H1 (cell line): ENCODE measurements around the gene PTBP3. TPM values are rescaled to one million over a fixed set of nuclear protein-coding genes. Genes with fewer than 3 reads are reported as not detected.

ENCODE experiments used
- CTCF ChIA-PET: fragments of 300-600 bp; sonication (Branson Sonifier 250); formaldehyde crosslinking; loops from one replicate; lab custom pipeline; 2021; ENCODE audit not compliant: partially characterized antibody; lab: Charles Lee
- POLR2A ChIA-PET: fragments of 300-600 bp; sonication (Branson Sonifier 250); formaldehyde crosslinking; loops from one replicate; lab custom pipeline; 2021; ENCODE audit warnings: inconsistent platforms; ENCODE audit not compliant: partially characterized antibody; lab: Charles Lee
- DNase-seq, 2 experiments: peaks; one replicate each; pipeline versions ENCODE4 v3.0.0 to v3.0.0-alpha.2; 2010 to 2022; ENCODE audit warnings: low spot score in 2 of 2, low read depth in 1 of 2, mixed read lengths in 1 of 2
- FAIRE-seq: peaks from 2 replicates; lab custom pipeline; 2011; peaks lifted over from hg19 to GRCh38; lab: Jason Lieb, UNC
- H2AFZ ChIP-seq: 2 replicates; pipeline ENCODE4 v1.8.1; 2012; ENCODE audit warnings: low read length, inconsistent platforms
- H2AK5ac ChIP-seq: 2 replicates; pipeline ENCODE4 v1.6.1; 2013; ENCODE audit warnings: low read depth, low read length
- H2BK120ac ChIP-seq: replicated peaks from 2 replicates; pipeline ENCODE3; 2013; ENCODE audit warnings: low read depth, low read length, inconsistent platforms
- H2BK12ac ChIP-seq: 2 replicates; pipeline ENCODE4 v1.6.1; 2013; ENCODE audit warnings: low read depth, low read length
- H2BK15ac ChIP-seq: 2 replicates; pipeline ENCODE4 v1.6.1; 2013; ENCODE audit warnings: low read length
- H2BK20ac ChIP-seq: 2 replicates; pipeline ENCODE4 v1.6.1; 2013; ENCODE audit warnings: low read length
- H2BK5ac ChIP-seq: 2 replicates; pipeline ENCODE4 v1.6.1; 2013; ENCODE audit warnings: low read depth, low read length
- H3K14ac ChIP-seq: 2 replicates; pipeline ENCODE4 v1.6.1; 2013; ENCODE audit warnings: inconsistent platforms; ENCODE audit not compliant: insufficient read length
- H3K18ac ChIP-seq: 2 replicates; pipeline ENCODE4 v1.6.1; 2013; ENCODE audit warnings: low read length; ENCODE audit errors: extremely low read depth
- H3K23ac ChIP-seq: 2 replicates; pipeline ENCODE4 v1.6.1; 2013; ENCODE audit warnings: inconsistent platforms; ENCODE audit not compliant: insufficient read length
- H3K23me2 ChIP-seq: 2 replicates; pipeline ENCODE4 v1.6.1; 2013; ENCODE audit warnings: low read depth, low read length
- H3K27ac ChIP-seq: 2 replicates; pipeline ENCODE4 v1.6.1; 2011; ENCODE audit warnings: low read depth, low read length, inconsistent platforms
- H3K27me3 ChIP-seq, 4 experiments: replicated peaks in 1 of 4; 1 replicate in 1 of 4; 2 replicates in 3 of 4; pipeline versions ENCODE4 v1.6.1 to v1.8.1; 2011 to 2013; ENCODE audit warnings: low read length in 3 of 4, mild to moderate bottlenecking in 3 of 4, inconsistent platforms in 2 of 4, mixed read lengths in 2 of 4, moderate library complexity in 1 of 4; ENCODE audit not compliant: control insufficient read depth in 3 of 4, insufficient read depth in 3 of 4; ENCODE audit errors: extremely low read depth in 1 of 4
- H3K36me3 ChIP-seq, 4 experiments: 2 replicates each; pipeline versions ENCODE4 v1.6.1 to v1.8.1; 2011 to 2013; ENCODE audit warnings: mild to moderate bottlenecking in 4 of 4, low read length in 3 of 4, moderate library complexity in 2 of 4, control low read depth in 1 of 4, inconsistent platforms in 1 of 4; ENCODE audit not compliant: insufficient read depth in 4 of 4, control insufficient read depth in 2 of 4
- H3K4ac ChIP-seq: replicated peaks from 2 replicates; pipeline ENCODE3; 2013; ENCODE audit warnings: low read length, low read depth, mixed read lengths, inconsistent platforms; ENCODE audit not compliant: insufficient read length
- H3K4me1 ChIP-seq, 4 experiments: replicated peaks in 1 of 4; 1 replicate in 1 of 4; 2 replicates in 3 of 4; pipeline versions ENCODE4 v1.6.1 to v1.8.1; 2011 to 2013; ENCODE audit warnings: low read length in 3 of 4, inconsistent platforms in 2 of 4, mixed read lengths in 1 of 4; ENCODE audit not compliant: insufficient read depth in 4 of 4, control insufficient read depth in 3 of 4
- H3K4me2 ChIP-seq, 2 experiments: 2 replicates each; pipeline versions ENCODE4 v1.6.1 to v1.8.1; 2011 to 2013; ENCODE audit warnings: low read depth in 2 of 2, low read length in 2 of 2, control low read depth in 1 of 2, inconsistent platforms in 1 of 2, mild to moderate bottlenecking in 1 of 2; ENCODE audit not compliant: insufficient read depth in 1 of 2
- H3K4me3 ChIP-seq, 4 experiments: fragments of 200-600, 300-600 bp in 1 of 4; sonication (generic), shearing (Covaris generic), sonication (Bioruptor Twin) in 1 of 4; 2 replicates each; pipeline versions ENCODE4 v1.5.1 to v1.8.1; 2011 to 2016; ENCODE audit warnings: low read length in 4 of 4, low read depth in 3 of 4, control low read depth in 2 of 4, inconsistent platforms in 2 of 4, mild to moderate bottlenecking in 2 of 4, mixed read lengths in 1 of 4, moderate library complexity in 1 of 4; ENCODE audit not compliant: insufficient read depth in 2 of 4; ENCODE audit errors: extremely low read depth in 1 of 4
- H3K56ac ChIP-seq: replicated peaks from 2 replicates; pipeline ENCODE3; 2013; ENCODE audit warnings: low read depth, mild to moderate bottlenecking, mixed read lengths, low read length, inconsistent platforms; ENCODE audit not compliant: insufficient read length
- H3K79me1 ChIP-seq: 2 replicates; pipeline ENCODE4 v1.6.1; 2013; ENCODE audit warnings: low read depth, low read length, control low read depth
- H3K79me2 ChIP-seq, 2 experiments: 2 replicates each; pipeline versions ENCODE4 v1.6.1 to v1.8.1; 2012 to 2013; ENCODE audit warnings: low read length in 2 of 2, mild to moderate bottlenecking in 2 of 2, inconsistent platforms in 1 of 2; ENCODE audit not compliant: insufficient read depth in 2 of 2, control insufficient read depth in 1 of 2
- H3K9ac ChIP-seq, 4 experiments: replicated peaks in 1 of 4; 1 replicate in 1 of 4; 2 replicates in 3 of 4; pipeline versions ENCODE4 v1.6.1 to v1.8.1; 2011 to 2013; ENCODE audit warnings: low read depth in 3 of 4, low read length in 3 of 4, control low read depth in 2 of 4, mild to moderate bottlenecking in 2 of 4, moderate library complexity in 2 of 4, inconsistent platforms in 1 of 4; ENCODE audit errors: extremely low read depth in 1 of 4
- H3K9me3 ChIP-seq, 2 experiments: 2 replicates each; pipeline versions ENCODE4 v1.6.1 to v1.8.1; 2012 to 2013; ENCODE audit warnings: mild to moderate bottlenecking in 2 of 2, moderate library complexity in 2 of 2, control low read depth in 1 of 2, inconsistent platforms in 1 of 2, low read depth in 1 of 2, low read length in 1 of 2, mixed read lengths in 1 of 2; ENCODE audit not compliant: insufficient read depth in 2 of 2
- H4K20me1 ChIP-seq, 2 experiments: replicated peaks in 1 of 2; 2 replicates each; pipeline versions ENCODE3 to v1.8.1; 2011 to 2013; ENCODE audit warnings: inconsistent platforms in 2 of 2, low read length in 2 of 2, mild to moderate bottlenecking in 1 of 2; ENCODE audit not compliant: insufficient read depth in 2 of 2, control insufficient read depth in 1 of 2
- H4K5ac ChIP-seq: 2 replicates; pipeline ENCODE4 v1.6.1; 2013; ENCODE audit warnings: low read length, low read depth, mixed read lengths, inconsistent platforms; ENCODE audit not compliant: insufficient read length
- H4K8ac ChIP-seq: 2 replicates; pipeline ENCODE4 v1.8.0; 2013; ENCODE audit warnings: mild to moderate bottlenecking, moderate library complexity, low read length, inconsistent platforms; ENCODE audit not compliant: insufficient read depth; ENCODE audit errors: extremely low read depth
- H4K91ac ChIP-seq: replicated peaks from 2 replicates; pipeline ENCODE3; 2013; ENCODE audit warnings: low read length, mixed read lengths, inconsistent platforms; ENCODE audit not compliant: insufficient read length
- ASH2L ChIP-seq: fragments of 200-600, 300-600 bp; sonication (generic); IDR thresholded peaks from one replicate; pipeline ENCODE4 v1.7.1; 2017; ENCODE audit warnings: low read length
- ATF3 ChIP-seq: IDR thresholded peaks from 2 replicates; pipeline ENCODE4 v1.6.1; 2011; ENCODE audit warnings: low read depth, mild to moderate bottlenecking, low read length; ENCODE audit not compliant: insufficient read depth
- BCL11A ChIP-seq, 2 experiments: IDR thresholded peaks; one replicate each; pipeline ENCODE4 v1.6.1; 2011; ENCODE audit warnings: low read depth in 2 of 2, low read length in 2 of 2, mild to moderate bottlenecking in 2 of 2
- CHD1 ChIP-seq: IDR thresholded peaks from 2 replicates; pipeline ENCODE4 v1.6.1; 2012; ENCODE audit warnings: low read depth, low read length, improper control_type of control experiment
- E2F6 ChIP-seq: IDR thresholded peaks from 2 replicates; pipeline ENCODE4 v1.6.1; 2012; ENCODE audit warnings: inconsistent platforms
- GTF2F1 ChIP-seq: IDR thresholded peaks from 2 replicates; pipeline ENCODE4 v1.6.1; 2012; ENCODE audit warnings: low read depth, low read length, improper control_type of control experiment, borderline replicate concordance
- JUN ChIP-seq: IDR thresholded peaks from 2 replicates; pipeline ENCODE4 v1.6.1; 2011; ENCODE audit warnings: low read depth, mild to moderate bottlenecking, improper control_type of control experiment, low read length
- KDM1A ChIP-seq: fragments of 200-600, 300-600 bp; sonication (generic); IDR thresholded peaks from 2 replicates; pipeline ENCODE4 v1.7.1; 2016; ENCODE audit warnings: mild to moderate bottlenecking, low read length, borderline replicate concordance
- NANOG ChIP-seq: IDR thresholded peaks from 2 replicates; pipeline ENCODE4 v1.6.1; 2011; ENCODE audit warnings: low read length, low read depth, mild to moderate bottlenecking, inconsistent platforms; ENCODE audit not compliant: insufficient read depth, poor library complexity, severe bottlenecking
- POLR2A ChIP-seq, 2 experiments: IDR thresholded peaks; 1 replicate in 1 of 2; 2 replicates in 1 of 2; pipeline ENCODE4 v1.6.1; 2011; ENCODE audit warnings: low read depth in 2 of 2, low read length in 2 of 2, mild to moderate bottlenecking in 2 of 2; ENCODE audit errors: control extremely low read depth in 1 of 2
- SP1 ChIP-seq: IDR thresholded peaks from 2 replicates; pipeline ENCODE4 v1.6.1; 2011; ENCODE audit warnings: low read depth, low read length
- SRF ChIP-seq: IDR thresholded peaks from 2 replicates; pipeline ENCODE4 v1.6.1; 2011; ENCODE audit warnings: mild to moderate bottlenecking, low read depth, low read length, moderate library complexity
- TBP ChIP-seq: IDR thresholded peaks from 2 replicates; pipeline ENCODE4 v1.6.1; 2011; ENCODE audit warnings: low read depth, low read length, improper control_type of control experiment
- WGBS, 2 experiments: shearing (Covaris generic) in 1 of 2; methylation state at CpG; one replicate each; pipeline versions ENCODE4 v1.1.6 to v1.1.7; 2013 to 2015; ENCODE audit warnings: low lambda C conversion rate in 2 of 2, mixed read lengths in 2 of 2, inconsistent platforms in 1 of 2, low coverage in 1 of 2, missing lambda C conversion rate in 1 of 2; ENCODE audit not compliant: insufficient replicate concordance in 2 of 2, insufficient coverage in 1 of 2, insufficient read length in 1 of 2; ENCODE audit errors: extremely low coverage in 1 of 2, missing lambda C conversion rate in 1 of 2; 5-methylcytosine and 5-hydroxymethylcytosine counted together
- polyA plus RNA-seq, 7 experiments: library from polyadenylated mRNA; depleted of rRNA in 3 of 7; stranded (reverse) in 5 of 7; unstranded in 2 of 7; fragments of >200 nt in 5 of 7; fragments of 200-250 nt in 2 of 7; gene quantifications; 1 replicate in 5 of 7; 2 replicates in 1 of 7; 4 replicates in 1 of 7; pipeline versions ENCODE4 v1.2.1 to v1.2.3, GENCODE V29; 2011 to 2013; ENCODE audit warnings: missing spikeins in 2 of 7, mixed read lengths in 2 of 7
- total RNA-seq: library from RNA; stranded (reverse); fragmentation: NEBNext Ultra II Directional; extraction: Animal tissue kit (Norgen Biotek cat#: 25700); gene quantifications from 2 replicates; pipeline ENCODE4 v1.2.1, GENCODE V29; 2021

PTBP3 gene
- total and polyA plus RNA-seq, 2 of the 8 experiments (the other 6 are each of a cell fraction or from before 2014, with no cell fraction given): 51.0 to 124 TPM

- H3K14ac ChIP-seq: no peak overlapping the region
- POLR2A ChIA-PET: no interaction called here
- CTCF ChIA-PET: interaction anchor here (0.6 to 1.1 kb wide), 4 partner anchors 31 to 256 kb away, joined by 3 to 6 read pairs (median 5); no protein-coding TSS in a partner anchor
- no peak for TF ChIP-seq E2F6
- no peak for TF ChIP-seq SP1
- TF ChIP-seq BCL11A (IDR thresholded peaks at IDR 0.05; ENCODE audit: low read depth in 2 of 2, low read length in 2 of 2): no peak
- TF ChIP-seq CHD1: no peak
- no peak for TF ChIP-seq NANOG
- no peak for TF ChIP-seq GTF2F1
- TF ChIP-seq ATF3: no peak
- TF ChIP-seq POLR2A (IDR thresholded peaks at IDR 0.05; ENCODE audit: control extremely low read depth in 1 of 2, low read depth in 2 of 2, low read length in 2 of 2): no peak
- no peak for TF ChIP-seq KDM1A
- no peak for TF ChIP-seq SRF
- TF ChIP-seq JUN: no peak
- TF ChIP-seq ASH2L: no peak
- TF ChIP-seq TBP: no peak
Measured at GRCh38 chr9:112295174-112295573, 38.2 kb downstream of the PTBP3 start.

More at GRCh38 chr9:112295174-112295573, 38.2 kb downstream of the PTBP3 start:
- Histone ChIP-seq H2BK15ac (no peak overlapping the region), H2BK5ac (no peak overlapping the region), H3K79me2 (peaks cover 0 to 72% of the 10 kb centered on the region in 2 experiments; a peak in 2 of 4 replicates), H3K56ac (no peak overlapping the region), H3K27me3 (no peaks in the 10 kb centered on the region), H3K18ac (no peak overlapping the region), H3K4ac (no peak overlapping the region), H3K23me2 (no peaks in the 10 kb centered on the region), H2BK12ac (no peak overlapping the region), H4K20me1 (peaks cover 2 to 4% of the 10 kb centered on the region in 2 experiments), H4K8ac (no peak overlapping the region), H2AK5ac (no peak overlapping the region), H3K23ac (no peak overlapping the region), H3K36me3 (peaks cover 0 to 3% (median 0%) of the 10 kb centered on the region in 4 experiments; a peak in 1 of 8 replicates), H3K27ac (no peak overlapping the region), H2BK120ac (no peak overlapping the region), H3K4me2 (no peak overlapping the region), H4K91ac (no peak overlapping the region), H3K4me1 (no peaks in the 10 kb centered on the region), H3K4me3 (no peak overlapping the region), H2AFZ (no peak overlapping the region), H3K9me3 (no peaks in the 10 kb centered on the region), H4K5ac (no peak overlapping the region), H2BK20ac (no peak overlapping the region), H3K9ac (no peak overlapping the region), H3K79me1 (no peaks in the 10 kb centered on the region)
- DNase-seq (no peak), FAIRE-seq (no peak)
- WGBS, 2 experiments: 95% methylated on average over 2 of the region's 2 CpGs; no CpG with 5 or more reads in 1 of the 2 experiments
